WI38 (cell line): ENCODE data around the gene STX18.

Source experiments
- H3K4me3 ChIP-seq: 2 replicates; pipeline ENCODE4 v1.5.1; 2011; ENCODE audit warnings: low read depth, mild to moderate bottlenecking, control low read depth, low read length
- CTCF ChIP-seq: IDR thresholded peaks from 2 replicates; pipeline ENCODE4 v1.5.1; 2012; ENCODE audit warnings: low read depth, mild to moderate bottlenecking, control low read depth, low read length

Gene STX18

GRCh38 chr4:4534515-4535145, 7.2 kb downstream of the STX18 start:
- no peak overlapping the region for H3K4me3 ChIP-seq
- TF ChIP-seq CTCF, result no peak

DNA sequence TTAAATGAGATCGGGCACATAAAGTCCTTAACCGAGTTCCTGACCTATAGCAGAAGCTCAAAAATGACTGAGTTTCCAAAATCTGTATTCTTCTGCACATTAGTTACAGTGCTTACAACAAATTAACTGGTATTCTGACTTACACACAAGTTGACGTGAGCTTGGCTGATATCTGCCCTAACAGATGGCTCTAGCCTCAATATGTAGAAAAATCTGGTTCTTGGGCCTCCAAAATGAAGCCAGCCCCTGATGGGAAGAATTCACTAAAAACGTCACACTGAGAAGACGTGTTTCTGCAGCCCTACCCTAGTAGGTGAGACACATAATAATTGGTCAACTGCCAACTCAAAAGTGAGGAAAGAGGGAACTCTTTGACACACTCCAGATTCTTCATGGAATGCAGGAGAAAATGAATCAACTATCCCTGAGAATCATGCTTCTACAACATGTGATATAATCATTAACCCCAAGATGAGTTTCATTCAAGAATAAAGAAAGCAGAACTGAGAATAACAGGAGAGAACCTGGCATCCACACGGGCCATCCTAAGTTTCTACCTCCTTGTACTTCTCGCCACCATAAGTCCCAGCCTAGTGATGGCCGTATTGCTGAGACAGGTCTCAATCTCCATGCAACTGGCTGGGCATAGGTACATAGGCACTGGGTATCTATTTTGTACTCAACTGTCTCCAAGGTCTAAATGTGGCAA, 8.2 kb downstream of the STX18 start:
- no peak for TF ChIP-seq CTCF
- no peak overlapping the region for H3K4me3 ChIP-seq

DNA sequence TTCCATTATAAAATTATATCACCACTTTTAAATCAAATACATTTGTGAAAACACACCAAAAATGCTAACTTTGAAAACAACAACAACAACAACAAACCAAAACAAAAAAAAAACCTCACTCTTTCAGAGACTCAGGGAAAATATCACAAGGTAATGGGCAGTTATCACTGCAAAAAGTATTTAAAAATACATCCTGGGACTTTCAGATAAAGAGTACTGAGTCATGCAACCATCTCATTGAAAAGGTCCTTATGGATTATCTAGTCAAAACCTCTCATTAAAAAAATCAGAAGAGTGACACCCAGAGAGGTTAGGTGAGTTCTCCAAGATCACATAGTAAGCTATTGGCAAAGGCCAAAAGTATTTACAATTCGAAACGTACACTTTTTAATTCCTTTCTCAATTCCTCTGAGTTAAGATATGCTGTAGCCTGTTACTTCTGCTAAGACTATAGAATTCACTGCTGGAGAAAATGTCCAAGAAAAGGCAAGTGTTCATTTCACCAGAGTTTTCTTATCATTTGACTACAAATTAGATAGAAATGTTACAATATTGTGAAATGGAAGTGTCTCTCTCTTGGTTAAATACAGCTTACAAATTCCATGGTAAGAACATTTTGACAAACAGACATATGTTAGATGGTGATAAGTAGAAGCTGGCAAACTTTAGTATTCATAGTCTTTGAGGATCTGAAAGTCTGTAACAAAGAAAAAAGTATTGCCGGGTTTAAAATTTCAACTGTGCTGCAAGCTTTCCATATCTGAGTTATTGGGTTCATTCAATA, 9.3 kb downstream of the STX18 start:
- H3K4me3 ChIP-seq, result no peak overlapping the region
- no peak for TF ChIP-seq CTCF

GRCh38 chr4:4529392-4529791, 12.5 kb downstream of the STX18 start:
- no peak for TF ChIP-seq CTCF
- H3K4me3 ChIP-seq, result no peak overlapping the region

- H3K4me3 ChIP-seq, result no peak overlapping the region
- TF ChIP-seq CTCF, result no peak
Observed at GRCh38 chr4:4526401-4526800, 15.4 kb downstream of the STX18 start.

DNA sequence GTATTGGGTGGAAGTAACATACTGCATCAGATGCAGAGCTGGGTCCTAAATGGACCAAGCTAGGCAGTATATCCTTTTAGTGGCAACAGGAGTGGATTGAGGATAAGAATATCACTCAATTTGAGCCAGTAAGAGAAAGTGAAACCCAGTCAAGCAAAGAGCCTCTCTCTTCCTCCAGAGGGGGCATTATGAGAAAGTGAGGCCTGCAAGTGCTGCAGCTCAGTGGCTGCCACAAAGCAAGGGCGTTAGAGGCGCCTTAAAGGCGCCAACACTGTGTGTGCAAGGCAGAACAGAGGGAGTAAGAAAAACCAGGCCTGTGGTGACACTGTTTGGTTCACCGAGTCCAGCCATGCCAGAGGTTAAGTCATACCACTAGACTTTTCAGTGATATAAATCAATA, 17.5 kb downstream of the STX18 start:
- H3K4me3 ChIP-seq, result no peak overlapping the region
- TF ChIP-seq CTCF, result no peak

DNA sequence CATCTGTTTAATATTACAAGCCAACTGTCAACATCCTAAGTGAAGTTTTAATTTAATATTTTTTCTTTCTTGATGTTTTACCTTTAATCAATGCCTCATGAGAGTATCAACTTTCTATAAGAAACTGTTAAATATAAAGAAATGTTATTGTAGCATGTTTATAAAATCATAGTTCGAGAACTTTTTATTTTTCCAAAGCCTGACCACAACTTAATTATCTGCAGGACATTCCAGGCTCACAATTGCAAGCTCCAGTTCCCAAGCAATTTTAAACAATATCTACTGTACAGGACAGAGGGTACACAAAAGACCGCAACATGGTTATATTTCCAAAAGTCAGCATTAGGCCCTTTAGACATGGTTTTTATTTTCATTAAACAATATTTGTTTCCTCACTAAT, 20.1 kb downstream of the STX18 start:
- TF ChIP-seq CTCF, result no peak

More for the DNA sequence above, 20.1 kb downstream of the STX18 start:
- no peak overlapping the region for H3K4me3 ChIP-seq
